Caco-2 (cell line): ENCODE results near the gene RACK1. TPM values are rescaled to one million over a fixed set of nuclear protein-coding genes. Genes with fewer than 3 reads are reported as not detected.

Experiments
- BruUV-seq: library from RNA; stranded (reverse); fragments of 400-500 nt; replicated peaks from 2 replicates; lab custom pipeline; 2021; lab: Mats Ljungman, UMichigan
- CTCF ChIA-PET: fragments of 300-600 bp; sonication (Branson Sonifier 250); formaldehyde crosslinking; loops from one replicate; lab custom pipeline; 2022; ENCODE audit warnings: antibody characterized with exemption; lab: Charles Lee
- POLR2A ChIA-PET: fragments of 300-600 bp; sonication (Branson Sonifier 250); formaldehyde crosslinking; loops from one replicate; lab custom pipeline; 2022; ENCODE audit warnings: antibody characterized with exemption; lab: Charles Lee
- DNase-seq, 2 experiments: peaks; one replicate each; pipeline versions ENCODE4 v3.0.0 to v3.0.0-alpha.2; 2020 to 2022
- H3K27me3 ChIP-seq: replicated peaks from 2 replicates; pipeline ENCODE4 v1.6.0; 2011; ENCODE audit warnings: low read length; ENCODE audit not compliant: control insufficient read depth, insufficient read depth
- H3K36me3 ChIP-seq: 2 replicates; pipeline ENCODE4 v1.5.1; 2011; ENCODE audit warnings: low read length; ENCODE audit not compliant: control insufficient read depth, insufficient read depth
- H3K4me1 ChIP-seq: fragments of 250-450 bp; sonication (Bioruptor Pico); 2 replicates; pipeline ENCODE4 v1.5.1; 2020; ENCODE audit warnings: mild to moderate bottlenecking
- H3K4me3 ChIP-seq: 2 replicates; pipeline ENCODE4 v1.5.1; 2011; ENCODE audit warnings: low read depth, mild to moderate bottlenecking, control low read depth, low read length
- H3K9me3 ChIP-seq: fragments of 250-450 bp; sonication (Bioruptor Pico); 2 replicates; pipeline ENCODE4 v1.5.1; 2020; ENCODE audit warnings: mild to moderate bottlenecking, moderate library complexity
- H3K27ac Mint-ChIP-seq: one replicate; pipeline ENCODE4 v1.8.0; 2022; ENCODE audit warnings: mixed read lengths; ENCODE audit not compliant: unreplicated experiment
- H3K27me3 Mint-ChIP-seq: one replicate; pipeline ENCODE4 v1.8.0; 2022; ENCODE audit warnings: mixed read lengths; ENCODE audit not compliant: insufficient read depth, unreplicated experiment
- H3K36me3 Mint-ChIP-seq: one replicate; pipeline ENCODE4 v1.8.0; 2022; ENCODE audit warnings: mild to moderate bottlenecking, mixed read lengths; ENCODE audit not compliant: insufficient read depth, unreplicated experiment
- H3K4me1 Mint-ChIP-seq: one replicate; pipeline ENCODE4 v1.8.0; 2022; ENCODE audit warnings: low read depth, mixed read lengths; ENCODE audit not compliant: unreplicated experiment
- H3K4me3 Mint-ChIP-seq: one replicate; pipeline ENCODE4 v1.8.0; 2022; ENCODE audit warnings: mild to moderate bottlenecking, moderate library complexity, mixed read lengths; ENCODE audit not compliant: unreplicated experiment
- H3K9me3 Mint-ChIP-seq: one replicate; pipeline ENCODE4 v1.8.0; 2022; ENCODE audit warnings: mixed read lengths; ENCODE audit not compliant: unreplicated experiment
- CTCF ChIP-seq, 2 experiments: fragments of 200-600 bp in 1 of 2; IDR thresholded peaks; 1 replicate in 1 of 2; 2 replicates in 1 of 2; pipeline versions ENCODE4 v1.5.1 to v1.8.0; 2011 to 2022; ENCODE audit warnings: antibody characterized with exemption in 1 of 2, control low read depth in 1 of 2, inconsistent platforms in 1 of 2, low read depth in 1 of 2, low read length in 1 of 2, mild to moderate bottlenecking in 1 of 2, moderate library complexity in 1 of 2; ENCODE audit not compliant: insufficient read depth in 1 of 2, severe bottlenecking in 1 of 2, unreplicated experiment in 1 of 2
- intact Hi-C: fragments of 100-400 bp; cut with micrococcal nuclease; formaldehyde crosslinking; loops from one replicate; pipeline ENCODE4 v1.10.0; 2022; ENCODE audit not compliant: unreplicated experiment
- total RNA-seq: library from RNA; stranded (reverse); gene quantifications from 2 replicates; pipeline ENCODE4 v1.2.3, GENCODE V29; 2022

The RACK1 gene
- total RNA-seq, 1 experiment from 2014 or later = 2,098 TPM

DNA sequence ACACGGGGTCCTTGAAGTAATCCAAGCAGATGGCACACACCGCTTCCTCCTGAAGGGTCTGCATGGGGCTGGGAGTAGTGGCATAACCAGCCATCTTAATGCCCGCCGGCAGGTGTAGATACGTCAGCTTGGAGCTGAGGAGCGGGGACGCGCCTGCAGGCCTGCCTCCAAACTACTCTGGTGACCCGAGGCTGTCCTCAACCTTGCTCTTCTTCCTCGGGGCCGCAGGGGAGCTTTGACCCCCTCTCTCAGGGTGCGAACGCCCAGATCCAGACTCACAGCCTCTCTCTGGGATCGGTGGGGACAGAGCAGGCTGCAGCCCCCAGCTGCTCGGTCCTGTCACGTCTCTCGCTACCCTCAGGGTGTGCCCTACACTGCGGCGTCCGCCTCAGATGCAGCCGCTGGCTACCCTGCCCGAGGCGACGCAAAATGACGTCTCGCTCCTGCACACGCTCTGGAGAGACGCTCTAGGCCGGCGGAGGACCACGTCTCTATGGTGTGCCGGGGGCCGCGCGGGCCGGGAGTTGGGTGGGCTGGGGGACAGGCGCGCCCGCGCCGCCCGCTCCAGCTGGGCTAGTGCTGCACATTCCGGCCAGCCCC lies 17.1 kb upstream of the RACK1 start, which contains the start of gene TRIM52:
TSS of gene TRIM52 (minus strand) at position 424 of the 600 bp plus-strand sequence. CDS start at position 94, 330 bp downstream.
- H3K27me3 Mint-ChIP-seq = no peaks in the 10 kb centered on the region
- peaks cover 33% of the 10 kb centered on the region for H3K36me3 Mint-ChIP-seq
- peak within 1 kb of the TSS; percentile 60 for H3K4me3 ChIP-seq
- POLR2A ChIA-PET = interaction anchor here (1.0 to 2.6 kb wide), 4 partner anchors 9 to 76 kb away, joined by 3 to 11 read pairs (median 5); no protein-coding TSS in a partner anchor
- peaks cover 11% of the 10 kb centered on the region; the same call in 1 of the 2 replicates for H3K4me1 ChIP-seq
- peak within 1 kb of the TSS; percentile 69 for H3K27ac Mint-ChIP-seq
- peak; percentile 91 to 95 for DNase-seq
- H3K4me1 Mint-ChIP-seq = peaks cover 15% of the 10 kb centered on the region
- no TSS peak for BruUV-seq
- CTCF ChIA-PET = interaction anchor here (0.6 to 1.7 kb wide), 3 partner anchors 9 to 101 kb away, joined by 3 to 6 read pairs (median 4); no protein-coding TSS in a partner anchor
- H3K36me3 ChIP-seq = no peaks in the 10 kb centered on the region
- intact Hi-C loops = loop anchor here (1.0 to 5.0 kb wide), 2 partner anchors 38 to 74 kb away; partner anchors contain the start of gene TRIM41
- no peaks in the 10 kb centered on the region for H3K9me3 Mint-ChIP-seq
- TF ChIP-seq CTCF (IDR thresholded peaks at IDR 0.05; ENCODE audit: insufficient read depth in 1 of 2, low read depth in 1 of 2, low read length in 1 of 2, severe bottlenecking in 1 of 2, unreplicated experiment in 1 of 2) = no peak
- no peaks in the 10 kb centered on the region for H3K9me3 ChIP-seq
- H3K27me3 ChIP-seq = no peaks in the 10 kb centered on the region
- H3K4me3 Mint-ChIP-seq = peak within 1 kb of the TSS; percentile 80

- TSS peak; percentile 42 for BruUV-seq
- intact Hi-C loops = loop anchor here (5.0 kb wide), 1 partner anchor 73 kb away; no protein-coding TSS in a partner anchor
- Histone ChIP-seq H3K27me3 (no peaks in the 10 kb centered on the region), H3K4me1 (peaks cover 11% of the 10 kb centered on the region; the same call in 1 of the 2 replicates), H3K36me3 (no peaks in the 10 kb centered on the region), H3K9me3 (no peaks in the 10 kb centered on the region), H3K4me3 (peak overlapping the region; percentile 60)
- CTCF ChIA-PET = interaction anchor here (0.6 to 1.7 kb wide), 2 partner anchors 8 to 100 kb away, joined by 3 to 6 read pairs; no protein-coding TSS in a partner anchor
- peaks cover 13% of the 10 kb centered on the region for H3K4me1 Mint-ChIP-seq
- POLR2A ChIA-PET = interaction anchor here (0.7 to 2.6 kb wide), 3 partner anchors 13 to 76 kb away, joined by 4 to 11 read pairs (median 7); no protein-coding TSS in a partner anchor
- no peaks in the 10 kb centered on the region for H3K27me3 Mint-ChIP-seq
- no peaks in the 10 kb centered on the region for H3K9me3 Mint-ChIP-seq
- H3K4me3 Mint-ChIP-seq = peak overlapping the region; percentile 80
- peaks cover 40% of the 10 kb centered on the region for H3K36me3 Mint-ChIP-seq
- TF ChIP-seq CTCF (IDR thresholded peaks at IDR 0.05; ENCODE audit: insufficient read depth in 1 of 2, low read depth in 1 of 2, low read length in 1 of 2, severe bottlenecking in 1 of 2, unreplicated experiment in 1 of 2) = no peak
- peak overlapping the region; percentile 69 for H3K27ac Mint-ChIP-seq
- DNase-seq = no peak
Observed at GRCh38 chr5:181259974-181260719, 16.4 kb upstream of the RACK1 start.

DNA sequence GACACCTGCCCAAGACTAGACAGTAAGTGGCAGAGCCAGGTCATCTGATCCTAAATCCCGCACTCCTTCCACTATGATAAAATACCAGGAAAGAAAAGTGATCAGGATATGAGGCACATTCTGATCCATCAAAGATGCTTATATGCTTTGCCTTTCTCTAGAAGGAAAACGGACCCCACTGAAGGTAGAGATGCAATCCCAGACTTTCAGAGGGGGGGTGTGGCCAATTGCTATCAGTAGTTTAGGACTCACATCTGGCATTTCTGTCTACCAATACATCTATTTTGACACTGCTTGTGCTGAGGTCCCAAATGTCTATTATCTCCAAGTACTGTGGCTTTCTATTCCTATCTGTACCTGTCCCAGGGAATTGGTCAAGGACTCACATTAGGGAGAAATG lies 15.6 kb upstream of the RACK1 start:
- no peaks in the 10 kb centered on the region for H3K27me3 Mint-ChIP-seq
- DNase-seq = no peak
- H3K36me3 Mint-ChIP-seq = peaks cover 48% of the 10 kb centered on the region
- peaks cover 11% of the 10 kb centered on the region; the same call in 1 of the 2 replicates for H3K4me1 ChIP-seq
- peak overlapping the region; percentile 69 for H3K27ac Mint-ChIP-seq
- no peaks in the 10 kb centered on the region for H3K27me3 ChIP-seq
- ChIA-PET CTCF (no interaction called here), POLR2A (interaction anchor here (1.5 kb wide), 1 partner anchor 13 kb away, joined by 7 read pairs; no protein-coding TSS in a partner anchor)
- TF ChIP-seq CTCF (IDR thresholded peaks at IDR 0.05; ENCODE audit: insufficient read depth in 1 of 2, low read depth in 1 of 2, low read length in 1 of 2, severe bottlenecking in 1 of 2, unreplicated experiment in 1 of 2) = no peak
- no peaks in the 10 kb centered on the region for H3K9me3 ChIP-seq
- no peaks in the 10 kb centered on the region for H3K9me3 Mint-ChIP-seq
- no TSS peak for BruUV-seq
- H3K4me3 Mint-ChIP-seq = peak overlapping the region; percentile 80
- H3K4me3 ChIP-seq = peak overlapping the region; percentile 60
- intact Hi-C loops = no loop called here
- no peaks in the 10 kb centered on the region for H3K36me3 ChIP-seq
- H3K4me1 Mint-ChIP-seq = peaks cover 10% of the 10 kb centered on the region
